Uterus (tissue), 4 donors: ENCODE data around the gene ADCK2. TPM values are rescaled to one million over a fixed set of nuclear protein-coding genes. Genes with fewer than 3 reads are reported as not detected.
A peak's percentile ranks its signal among the peaks of the same experiment; 100 is the strongest.
"Not testable (repeated sequence)": the region's sequence is repeated elsewhere in the genome, so short reads cannot be mapped to it uniquely, and the experiment has no call there.

ENCODE experiments used
- DNase-seq, 2 donors: peaks; one replicate each; pipeline ENCODE4 v3.0.0-alpha.2; 2019 to 2020
- H3K27ac ChIP-seq, 2 donors: fragments of 200-600 bp; sonication (generic); 1 replicate in 1 of 2; 2 replicates in 1 of 2; pipeline ENCODE4 v1.5.1; 2016 to 2018
- H3K27me3 ChIP-seq, 2 donors: fragments of 200-600 bp; sonication (generic); one replicate each; pipeline ENCODE4 v1.5.1; 2018 to 2019; ENCODE audit warnings: control low read depth in 1 of 2
- H3K36me3 ChIP-seq, 2 donors: fragments of 200-600 bp; sonication (generic); one replicate each; pipeline ENCODE4 v1.5.1; 2019; ENCODE audit warnings: control low read depth in 1 of 2
- H3K4me1 ChIP-seq, 2 donors: fragments of 200-600 bp; sonication (generic); one replicate each; pipeline ENCODE4 v1.5.1; 2018 to 2019; ENCODE audit warnings: control low read depth in 1 of 2
- H3K4me3 ChIP-seq, 2 donors: fragments of 200-600 bp; sonication (generic); 1 replicate in 1 of 2; 2 replicates in 1 of 2; pipeline ENCODE4 v1.5.1; 2018 to 2019; ENCODE audit warnings: mild to moderate bottlenecking in 1 of 2
- H3K9me3 ChIP-seq, 2 donors: fragments of 200-600 bp; sonication (generic); one replicate each; pipeline ENCODE4 v1.5.1; 2019; ENCODE audit warnings: control low read depth in 1 of 2
- CTCF ChIP-seq, 4 experiments: fragments of 200-600 bp in 2 of 4; fragments of 450-650 bp in 2 of 4; sonication (generic) in 2 of 4; IDR thresholded peaks; one replicate each; pipeline ENCODE4 v1.5.1; 2016 to 2019; ENCODE audit warnings: antibody characterized with exemption in 4 of 4, mild to moderate bottlenecking in 2 of 4, moderate library complexity in 1 of 4
- POLR2A ChIP-seq, 2 donors: fragments of 450-650 bp; IDR thresholded peaks; one replicate each; pipeline ENCODE4 v1.6.1; 2016; ENCODE audit warnings: antibody characterized with exemption in 2 of 2, mild to moderate bottlenecking in 1 of 2, moderate library complexity in 1 of 2
- intact Hi-C: fragments of 100-400 bp; cut with DNase I; formaldehyde crosslinking; loops from one replicate; pipeline ENCODE4 v1.15.1; 2023; ENCODE audit warnings: low total_unique reads
- total RNA-seq, 4 donors: library from RNA; depleted of rRNA in 3 of 4; stranded (reverse); fragments of >200 nt in 3 of 4; gene quantifications; one replicate each; pipeline versions ENCODE4 v1.1.0 to v1.2.4, GENCODE V29; 2014 to 2023
- donor health status: DM: yes; HTN: yes; CAD: no.

The ADCK2 gene, protein sequence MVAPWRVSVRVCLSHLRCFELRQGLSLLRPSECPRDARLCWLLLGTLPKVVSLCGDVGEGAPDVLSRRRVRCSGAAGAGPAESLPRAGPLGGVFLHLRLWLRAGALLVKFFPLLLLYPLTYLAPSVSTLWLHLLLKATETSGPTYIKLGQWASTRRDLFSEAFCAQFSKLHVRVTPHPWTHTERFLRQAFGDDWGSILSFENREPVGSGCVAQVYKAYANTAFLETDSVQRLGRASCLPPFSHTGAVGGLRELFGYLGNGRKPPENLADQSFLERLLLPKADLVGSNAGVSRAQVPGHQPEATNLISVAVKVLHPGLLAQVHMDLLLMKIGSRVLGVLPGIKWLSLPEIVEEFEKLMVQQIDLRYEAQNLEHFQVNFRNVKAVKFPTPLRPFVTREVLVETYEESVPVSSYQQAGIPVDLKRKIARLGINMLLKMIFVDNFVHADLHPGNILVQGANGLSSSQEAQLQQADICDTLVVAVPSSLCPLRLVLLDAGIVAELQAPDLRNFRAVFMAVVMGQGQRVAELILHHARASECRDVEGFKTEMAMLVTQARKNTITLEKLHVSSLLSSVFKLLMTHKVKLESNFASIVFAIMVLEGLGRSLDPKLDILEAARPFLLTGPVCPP
- total RNA-seq, result 10 to 100 TPM; 13.2 to 24.3 (median 22.4) TPM

- H3K4me3 ChIP-seq, result peak within 1 kb of the TSS; percentile 61 to 74
- H3K27me3 ChIP-seq, result no peaks in the 10 kb centered on the region
- no peaks in the 10 kb centered on the region for H3K9me3 ChIP-seq
- intact Hi-C loops, result no loop called here
- H3K27ac ChIP-seq, result peak within 1 kb of the TSS; percentile 79 to 88
- DNase-seq, result peak; percentile 47 to 58
- TF ChIP-seq CTCF (IDR thresholded peaks at IDR 0.05) (no peak), POLR2A (IDR thresholded peaks at IDR 0.05) (peak in 1 of 2 donors; percentile 54)
- H3K4me1 ChIP-seq, result no peaks in the 10 kb centered on the region
- no peaks in the 10 kb centered on the region for H3K36me3 ChIP-seq
These were observed at the start of gene ADCK2 for GRCh38 chr7:140672382-140673062. TSS of gene ADCK2 (plus strand) at chr7:140672945. CDS start at chr7:140673331, 386 bp downstream.

DNA sequence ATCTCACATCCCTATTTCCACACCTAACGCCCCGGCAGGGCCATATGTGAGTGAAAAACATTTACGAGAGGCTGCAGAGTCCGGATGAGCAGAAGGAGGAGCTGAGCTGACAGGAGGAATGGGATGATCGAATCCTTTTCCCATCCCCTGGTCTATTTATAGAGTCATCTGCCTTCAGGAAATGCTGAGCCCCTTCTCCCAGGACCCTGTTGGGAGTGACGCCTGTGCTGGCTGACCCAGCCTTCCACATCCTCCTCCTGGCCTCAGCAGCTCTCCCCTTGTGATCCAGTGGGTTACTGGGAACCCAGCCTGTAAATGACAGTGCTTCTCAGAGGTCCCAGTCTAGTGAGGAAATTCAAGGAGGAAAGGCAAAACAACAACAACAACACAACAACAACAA, 48.8 kb upstream of the ADCK2 start:
- peak overlapping the region; percentile 72 to 87 for H3K27ac ChIP-seq
- TF ChIP-seq POLR2A (IDR thresholded peaks at IDR 0.05) (no peak), CTCF (IDR thresholded peaks at IDR 0.05) (no peak)
- H3K36me3 ChIP-seq, result no peaks in the 10 kb centered on the region
- H3K9me3 ChIP-seq, result no peaks in the 10 kb centered on the region
- intact Hi-C loops, result no loop called here
- peaks cover 5 to 24% of the 10 kb centered on the region in 2 donors for H3K4me1 ChIP-seq
- no peak overlapping the region for H3K4me3 ChIP-seq
- H3K27me3 ChIP-seq, result no peaks in the 10 kb centered on the region
- peak; percentile 67 to 74 for DNase-seq

DNA sequence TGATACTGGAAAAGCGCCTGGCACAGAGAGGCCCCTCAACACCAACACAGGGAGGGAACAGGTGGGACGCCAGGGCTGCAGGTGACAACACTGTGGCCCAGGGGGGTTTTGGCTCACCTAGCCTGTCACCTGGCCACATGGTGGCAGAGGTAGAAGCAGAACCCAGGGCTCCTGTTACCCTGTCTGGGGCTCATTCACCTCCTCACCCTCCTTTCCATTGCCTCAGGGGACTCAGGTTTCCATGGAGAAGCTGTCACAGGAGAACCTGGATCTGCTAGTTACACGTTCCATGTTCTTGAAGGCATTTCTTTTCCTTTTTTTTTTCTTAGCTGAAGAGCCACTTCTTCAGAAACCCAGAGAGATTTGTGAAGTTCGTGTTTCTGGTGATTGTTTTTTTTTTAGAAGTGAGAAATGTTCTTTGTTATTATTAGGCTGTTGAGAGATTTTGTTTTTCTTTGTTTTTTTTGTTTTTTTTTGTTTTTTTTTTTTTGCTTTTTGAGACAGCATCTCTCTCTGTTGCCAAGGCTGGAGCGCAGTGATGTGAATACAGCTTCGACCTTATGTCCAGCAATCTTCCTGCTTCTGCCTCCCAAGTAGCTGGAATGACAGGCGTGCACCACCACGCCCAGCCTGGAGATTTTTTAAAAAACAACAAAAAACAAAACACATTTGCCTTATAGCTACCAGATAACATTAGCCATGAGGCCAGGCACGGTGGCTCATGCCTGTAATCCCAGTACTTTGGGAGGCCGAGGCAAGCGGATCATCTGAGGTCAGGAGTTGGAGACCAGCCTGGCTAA, 48.2 kb upstream of the ADCK2 start:
- H3K36me3 ChIP-seq, result no peaks in the 10 kb centered on the region
- DNase-seq, result no peak
- H3K27ac ChIP-seq, result peak overlapping the region; percentile 72 to 87
- no peaks in the 10 kb centered on the region for H3K27me3 ChIP-seq
- H3K4me1 ChIP-seq, result peaks cover 5 to 24% of the 10 kb centered on the region in 2 donors
- intact Hi-C loops, result no loop called here
- H3K4me3 ChIP-seq, result no peak overlapping the region
- no peaks in the 10 kb centered on the region for H3K9me3 ChIP-seq
- TF ChIP-seq POLR2A (IDR thresholded peaks at IDR 0.05) (no peak), CTCF (IDR thresholded peaks at IDR 0.05) (no peak)

GRCh38 chr7:140625192-140625558, 47.6 kb upstream of the ADCK2 start:
- H3K4me3 ChIP-seq, H3K36me3 ChIP-seq, intact Hi-C loops, H3K27me3 ChIP-seq, H3K9me3 ChIP-seq, DNase-seq: not testable (repeated sequence)
- peaks cover 5 to 24% of the 10 kb centered on the region in 2 donors for H3K4me1 ChIP-seq
- H3K27ac ChIP-seq, result peak overlapping the region; percentile 72 to 87
